ENCODE measurements around the gene CEP63.
A peak's percentile ranks its signal among the peaks of the same experiment; 100 is the strongest.

CEP63 gene

GRCh38 chr3:134485718-134486576, at the start of gene CEP63, which contains the start of gene ANAPC13:
TSS of gene CEP63 (plus strand) at chr3:134486057. CDS start at chr3:134495321, 9,264 bp downstream.
TSS of gene ANAPC13 (minus strand) at chr3:134485985. CDS start at chr3:134482904, 3,081 bp downstream.
- DNase-seq (ENCODE audit: extremely low spot score, insufficient read length, low read depth) (peak; percentile 79), FAIRE-seq (peak; percentile 94)

DNA sequence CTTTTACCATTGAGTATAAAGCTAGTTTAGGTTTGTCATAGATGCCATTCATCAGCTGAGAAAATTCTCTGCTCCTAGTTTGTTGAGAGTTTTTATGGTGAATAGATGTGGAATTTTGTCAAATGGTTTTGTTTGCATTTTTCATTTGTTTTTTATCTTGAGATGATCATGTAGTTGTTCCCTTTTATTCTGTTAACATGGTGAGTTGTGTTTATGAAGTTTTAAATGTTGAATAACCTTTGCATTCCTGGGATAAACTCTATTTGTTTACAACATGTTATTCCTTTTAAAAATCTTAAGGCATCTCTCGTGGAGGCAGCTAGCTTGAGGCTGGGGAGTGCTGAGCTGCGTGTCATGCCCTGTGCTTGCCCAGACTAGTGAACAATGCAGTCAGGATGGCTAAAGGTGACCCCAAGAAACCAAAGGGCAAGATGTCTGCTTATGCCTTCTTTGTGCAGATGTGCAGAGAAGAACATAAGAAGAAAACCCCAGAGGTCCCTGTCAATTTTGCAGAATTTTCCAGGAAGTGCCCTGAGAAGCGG, 48.6 kb upstream of the CEP63 start:
- DNase-seq (ENCODE audit: extremely low spot score, insufficient read length, low read depth), result no peak
- FAIRE-seq, result no peak

DNA sequence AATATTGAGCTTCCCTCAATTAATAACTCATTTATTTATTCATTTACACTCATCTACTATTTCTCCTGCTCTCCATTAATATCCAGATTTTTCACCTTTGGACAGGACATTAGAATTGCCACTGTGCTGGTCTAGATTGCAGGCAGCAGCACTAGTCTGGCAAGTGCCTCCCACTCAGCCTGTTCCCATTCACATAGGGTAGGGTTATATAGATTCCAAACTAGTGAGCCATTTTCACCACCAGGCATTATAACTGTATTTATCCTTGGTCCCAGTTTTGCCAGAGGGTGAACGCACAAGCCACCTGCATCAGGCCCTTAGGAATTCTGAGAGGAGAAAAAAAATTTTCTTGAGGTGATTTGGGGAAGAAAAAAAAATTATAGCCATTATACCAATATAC, 44.5 kb upstream of the CEP63 start:
- no peak for FAIRE-seq
- DNase-seq (ENCODE audit: extremely low spot score, insufficient read length, low read depth), result no peak

DNA sequence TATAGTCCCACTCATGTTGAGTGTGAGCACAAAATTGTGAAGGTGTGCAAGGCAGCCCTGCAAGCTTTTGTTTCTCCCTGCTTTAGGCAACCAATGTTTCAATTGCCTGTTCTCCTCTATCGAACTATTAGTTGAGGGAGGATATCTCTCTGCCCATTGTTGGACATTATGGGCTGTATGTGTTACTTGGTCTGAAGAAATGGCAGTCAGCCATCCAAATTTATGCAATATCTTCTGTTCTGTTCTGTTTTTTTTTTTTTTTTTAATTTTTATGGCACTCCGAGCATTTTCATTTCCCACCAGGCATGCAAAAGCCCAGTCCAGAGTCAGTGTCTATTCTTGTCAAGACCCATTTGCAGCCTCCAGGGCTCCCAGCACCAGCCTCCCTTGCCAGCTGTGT, 44.0 kb upstream of the CEP63 start:
- DNase-seq (ENCODE audit: extremely low spot score, insufficient read length, low read depth) (no peak), FAIRE-seq (no peak)

DNA sequence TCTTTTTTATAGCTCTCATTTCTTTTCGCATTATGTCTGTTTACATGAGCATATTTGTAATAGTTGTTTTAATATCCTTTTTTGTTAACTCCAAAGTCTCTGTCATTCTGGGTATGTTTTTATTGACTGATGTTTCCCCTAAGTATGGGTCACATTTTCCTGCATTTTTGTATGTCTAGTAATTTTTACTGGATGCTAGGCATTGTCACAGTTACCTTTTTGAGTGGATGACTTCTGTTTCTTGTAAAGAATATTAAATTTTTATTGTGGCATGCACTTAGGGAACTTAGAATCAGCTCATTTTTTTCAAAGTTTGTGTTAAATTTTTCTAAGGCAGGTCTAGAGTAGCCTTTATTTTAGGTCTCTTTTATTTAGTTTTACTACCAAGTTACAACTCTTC, 40.8 kb upstream of the CEP63 start:
- DNase-seq (ENCODE audit: extremely low spot score, insufficient read length, low read depth) (no peak), FAIRE-seq (no peak)

- no peak for DNase-seq (ENCODE audit: extremely low spot score, insufficient read length, low read depth)
Observed at GRCh38 chr3:134445636-134446035, 40.2 kb upstream of the CEP63 start.

GRCh38 chr3:134446800-134447199, 39.1 kb upstream of the CEP63 start:
- no peak for DNase-seq (ENCODE audit: extremely low spot score, insufficient read length, low read depth)
- FAIRE-seq, result no peak

More at GRCh38 chr3:134445636-134446035, 40.2 kb upstream of the CEP63 start:
- FAIRE-seq, result no peak

DNA sequence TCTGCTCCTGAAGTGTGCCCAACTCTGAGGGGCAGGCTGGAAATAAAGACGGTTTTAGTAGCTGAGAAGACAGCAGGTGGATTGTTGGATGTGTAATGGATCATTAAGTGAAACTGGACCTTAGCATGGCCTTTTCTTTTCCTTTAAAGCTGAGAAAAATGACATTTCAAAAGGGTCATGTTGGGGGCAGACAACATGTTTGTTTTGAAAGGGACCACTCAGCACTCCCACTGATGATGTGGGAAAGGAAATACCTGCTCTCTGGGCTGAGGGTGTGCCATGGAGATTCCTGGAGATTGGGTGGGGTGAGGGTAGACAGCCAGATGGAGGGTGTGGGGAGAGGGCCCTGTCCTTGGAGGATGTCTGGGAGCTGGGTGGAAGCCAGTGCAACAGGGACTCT, 38.5 kb upstream of the CEP63 start:
- no peak for FAIRE-seq

DNA sequence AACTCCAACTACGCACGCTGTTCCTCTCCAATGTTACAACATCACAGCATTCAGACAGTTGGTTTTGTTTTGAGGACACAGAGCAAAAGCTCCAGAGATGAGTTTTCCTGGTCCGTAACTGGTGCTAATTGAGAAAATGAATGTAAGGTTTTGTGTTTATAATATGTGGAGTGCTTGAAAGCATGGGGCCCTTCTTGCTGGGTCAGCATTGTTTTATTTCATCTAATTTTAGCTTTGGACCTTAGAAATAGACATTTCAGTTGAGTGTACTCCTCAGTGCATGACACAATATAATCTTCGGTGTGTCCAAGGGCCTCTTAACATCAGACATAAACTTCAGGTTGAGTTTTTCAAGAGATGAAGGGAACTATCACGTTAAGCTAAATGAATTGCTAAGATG, 37.2 kb upstream of the CEP63 start:
- FAIRE-seq, result no peak
- DNase-seq (ENCODE audit: extremely low spot score, insufficient read length, low read depth), result no peak

More for the DNA sequence above, 38.5 kb upstream of the CEP63 start:
- DNase-seq (ENCODE audit: extremely low spot score, insufficient read length, low read depth), result no peak

DNA sequence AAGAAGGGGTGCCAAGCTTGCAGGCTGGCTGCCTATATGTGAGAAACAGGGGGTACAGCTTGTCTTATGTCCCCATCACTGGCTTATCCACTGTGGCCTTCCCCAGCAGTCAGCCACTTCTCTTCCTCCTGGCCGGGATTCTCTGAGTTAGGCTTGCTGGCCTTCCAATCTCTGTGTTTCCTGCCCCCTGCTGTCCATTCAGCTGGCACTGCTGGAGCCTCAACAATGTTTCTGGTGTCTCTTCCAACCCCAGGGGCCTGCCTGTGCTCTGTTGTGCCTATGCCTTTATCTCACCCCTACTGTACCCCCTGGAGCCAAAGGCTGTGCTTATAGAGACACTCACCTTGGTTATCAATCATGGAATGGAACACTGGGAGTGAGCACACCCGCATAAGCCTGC, 36.6 kb upstream of the CEP63 start:
- DNase-seq (ENCODE audit: extremely low spot score, insufficient read length, low read depth), result no peak
- FAIRE-seq, result no peak

DNA sequence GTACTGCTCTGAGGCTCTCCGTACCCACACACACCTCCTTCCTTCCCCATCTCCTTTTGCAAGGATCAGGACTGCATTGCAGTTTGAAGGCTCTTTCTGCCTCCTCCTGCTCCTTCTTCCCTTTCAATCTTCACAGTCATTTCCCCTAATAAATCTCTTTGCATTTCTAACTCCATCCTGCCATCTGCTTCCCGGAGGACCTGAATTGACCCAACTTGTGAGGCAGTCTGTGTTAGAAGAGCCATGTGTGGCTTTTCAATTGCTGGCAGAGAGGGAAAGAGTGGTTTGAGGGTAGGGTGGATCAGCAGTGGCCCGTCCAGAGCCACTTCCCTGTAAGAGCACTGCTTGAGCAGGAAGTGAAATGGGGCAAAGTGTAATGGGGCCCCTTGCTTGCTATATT, 35.9 kb upstream of the CEP63 start:
- FAIRE-seq, result no peak
- DNase-seq (ENCODE audit: extremely low spot score, insufficient read length, low read depth), result no peak

GRCh38 chr3:134453631-134454030, 32.2 kb upstream of the CEP63 start:
- no peak for FAIRE-seq
- DNase-seq (ENCODE audit: extremely low spot score, insufficient read length, low read depth), result no peak

GRCh38 chr3:134457376-134458074, 28.3 kb upstream of the CEP63 start:
- FAIRE-seq (no peak), DNase-seq (ENCODE audit: extremely low spot score, insufficient read length, low read depth) (no peak)

- no peak for FAIRE-seq
- no peak for DNase-seq (ENCODE audit: extremely low spot score, insufficient read length, low read depth)
Observed at GRCh38 chr3:134458406-134458945, 27.4 kb upstream of the CEP63 start.

DNA sequence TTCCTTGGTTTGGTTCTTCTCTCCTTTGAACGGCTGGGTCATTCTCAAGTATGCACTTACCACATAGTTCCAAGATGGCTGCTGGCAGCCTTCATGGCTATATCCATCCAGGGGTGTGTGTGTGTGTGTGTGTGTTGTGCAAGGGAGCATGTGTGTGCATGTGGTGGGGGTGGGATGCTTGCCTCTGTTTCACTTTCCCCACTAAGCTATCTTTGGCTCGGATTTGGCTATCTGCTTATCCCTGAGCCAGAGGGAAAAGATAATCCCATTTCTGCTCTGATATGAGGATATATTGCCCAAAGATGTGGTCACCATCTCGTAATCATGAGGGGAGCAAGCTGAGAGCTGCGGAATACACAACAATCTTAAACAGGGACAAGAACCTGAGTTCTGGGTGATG, 26.3 kb upstream of the CEP63 start:
- FAIRE-seq, result no peak

GRCh38 chr3:134460965-134461364, 24.9 kb upstream of the CEP63 start:
- FAIRE-seq, result no peak
- no peak for DNase-seq (ENCODE audit: extremely low spot score, insufficient read length, low read depth)

More for the DNA sequence above, 26.3 kb upstream of the CEP63 start:
- no peak for DNase-seq (ENCODE audit: extremely low spot score, insufficient read length, low read depth)

DNA sequence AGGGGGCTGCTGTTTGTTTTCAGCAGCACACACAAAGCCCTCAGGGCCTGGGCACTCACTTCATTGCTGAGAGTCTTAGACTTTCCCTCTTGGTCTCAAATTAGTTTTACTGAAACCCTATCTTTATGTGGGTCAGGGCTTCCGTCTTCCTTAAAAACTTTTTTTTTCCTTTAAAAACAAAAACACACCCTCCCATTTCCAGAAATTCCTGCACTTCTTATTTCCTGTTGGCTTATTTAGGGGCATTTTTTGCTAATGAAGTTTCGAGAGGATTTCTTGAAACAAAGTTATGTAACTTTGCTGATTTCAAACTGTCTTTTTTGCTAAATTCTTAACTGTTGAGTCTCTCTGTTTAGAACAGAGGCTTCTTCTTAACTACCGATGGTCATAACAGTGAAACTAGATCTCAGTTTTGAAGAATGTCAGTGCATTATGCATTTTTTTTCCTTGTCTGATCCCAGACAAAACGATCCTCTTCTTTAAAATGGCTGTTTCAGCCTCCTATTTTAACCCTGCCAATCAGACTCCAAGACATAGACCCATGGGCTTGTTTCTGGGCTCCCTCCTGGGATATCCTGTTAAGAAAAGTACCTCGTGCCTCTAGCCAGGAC, 23.4 kb upstream of the CEP63 start:
- DNase-seq (ENCODE audit: extremely low spot score, insufficient read length, low read depth) (no peak), FAIRE-seq (no peak)

DNA sequence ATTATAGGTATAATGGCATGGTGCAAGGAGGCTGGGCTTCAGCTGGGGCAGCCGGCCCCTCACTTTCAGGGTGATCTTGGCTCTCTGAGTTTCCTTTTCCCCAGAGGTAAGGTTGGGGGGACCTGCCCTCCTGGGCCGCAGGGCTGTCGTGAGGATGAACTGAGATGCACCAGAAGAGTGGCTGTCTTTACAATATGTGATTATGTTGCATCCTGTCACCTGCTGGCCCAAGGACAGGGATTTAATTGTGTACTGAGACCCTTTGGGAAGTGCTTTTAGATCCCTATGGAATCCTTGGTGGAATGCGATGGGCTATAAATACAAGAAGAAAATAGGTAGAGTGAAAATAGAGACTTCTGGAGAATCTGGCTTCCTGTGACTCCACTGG, 22.2 kb upstream of the CEP63 start:
- FAIRE-seq, result no peak
- DNase-seq (ENCODE audit: extremely low spot score, insufficient read length, low read depth), result no peak

DNA sequence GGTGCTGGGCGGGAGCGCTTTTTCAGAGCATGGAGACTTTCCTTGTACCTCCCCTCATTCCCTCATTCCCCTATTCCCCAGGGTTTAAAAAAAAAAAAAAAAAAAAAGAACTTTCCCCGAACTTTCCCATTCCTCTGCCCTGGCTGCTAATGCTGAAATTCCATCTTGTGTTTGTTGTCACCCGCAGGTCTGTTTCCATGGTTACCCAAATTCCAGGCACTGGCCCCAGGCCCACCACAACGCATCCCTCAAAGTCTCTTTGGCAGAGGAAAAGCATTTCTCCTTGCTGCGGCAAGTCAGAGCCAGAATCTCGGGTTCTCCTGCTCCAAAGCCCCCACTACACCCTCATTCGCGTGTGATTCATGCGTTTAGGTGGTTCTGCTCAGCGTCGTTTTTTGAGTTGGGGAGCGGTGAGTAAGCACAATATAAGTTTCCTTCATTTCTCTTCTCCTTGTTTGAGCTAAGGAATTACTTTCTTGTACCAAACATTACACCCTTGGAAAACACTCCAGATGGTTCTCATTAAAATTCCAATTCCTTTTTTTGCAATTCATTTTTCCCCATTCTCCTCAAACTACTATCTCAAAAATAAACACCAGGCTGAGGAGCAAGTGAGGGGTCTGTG, 21.7 kb upstream of the CEP63 start:
- FAIRE-seq, result no peak
- DNase-seq (ENCODE audit: extremely low spot score, insufficient read length, low read depth), result no peak
